Suprapubic skin (tissue), 4 donors: Measurements from ENCODE around the gene CLASRP. TPM values are rescaled to one million over a fixed set of nuclear protein-coding genes. Genes with fewer than 3 reads are reported as not detected.
A peak's percentile ranks its signal among the peaks of the same experiment; 100 is the strongest.

Source experiments
- DNase-seq, 2 donors: peaks; one replicate each; pipeline ENCODE4 v3.0.0-alpha.2; 2019; ENCODE audit warnings: low spot score in 2 of 2
- H3K27ac ChIP-seq: fragments of 200-600 bp; sonication (generic); one replicate; pipeline ENCODE4 v1.5.1; 2019
- H3K27me3 ChIP-seq: fragments of 200-600 bp; sonication (generic); one replicate; pipeline ENCODE4 v1.5.1; 2019
- H3K36me3 ChIP-seq: fragments of 200-600 bp; sonication (generic); one replicate; pipeline ENCODE4 v1.5.1; 2019
- H3K4me1 ChIP-seq: fragments of 200-600 bp; sonication (generic); one replicate; pipeline ENCODE4 v1.5.1; 2019
- H3K4me3 ChIP-seq: fragments of 200-600 bp; sonication (generic); one replicate; pipeline ENCODE4 v1.5.1; 2019; ENCODE audit warnings: mild to moderate bottlenecking
- H3K9me3 ChIP-seq: fragments of 200-600 bp; sonication (generic); one replicate; pipeline ENCODE4 v1.5.1; 2019
- EP300 ChIP-seq: sonication (generic); formaldehyde crosslinking; IDR thresholded peaks from one replicate; pipeline ENCODE4 v1.6.1; 2017; ENCODE audit warnings: antibody characterized with exemption
- POLR2A ChIP-seq, 2 donors: fragments of 450-650 bp; IDR thresholded peaks; one replicate each; pipeline ENCODE4 v1.6.1; 2017; ENCODE audit warnings: antibody characterized with exemption in 2 of 2, mild to moderate bottlenecking in 2 of 2, moderate library complexity in 2 of 2
- POLR2AphosphoS5 ChIP-seq, 3 donors: sonication (generic); formaldehyde crosslinking; IDR thresholded peaks; one replicate each; pipeline ENCODE4 v1.6.1; 2017; ENCODE audit warnings: antibody characterized with exemption in 3 of 3
- WGBS: methylation state at CpG from one replicate; pipeline ENCODE4 v1.1.5; 2018; 5-methylcytosine and 5-hydroxymethylcytosine counted together
- total RNA-seq, 4 donors: library from RNA; depleted of rRNA; stranded (reverse); fragments of >200 nt; gene quantifications; one replicate each; pipeline ENCODE4 v1.1.0, GENCODE V29; 2016
- TF ChIP-seq, protein P1 (sequence below), 2 donors: fragments of 200-600 bp in 1 of 2; fragments of 450-650 bp in 1 of 2; sonication (generic) in 1 of 2; IDR thresholded peaks; one replicate each; pipeline ENCODE4 v1.5.1; 2016 to 2019; ENCODE audit warnings: antibody characterized with exemption in 2 of 2, mild to moderate bottlenecking in 1 of 2, moderate library complexity in 1 of 2

Gene CLASRP
- total RNA-seq, 4 donors from 2014 or later = 55.3 to 135 (median 84.3) TPM

GRCh38 chr19:45112111-45112827 lies 73.4 kb downstream of the CLASRP start:
- Histone ChIP-seq H3K9me3 (no peaks in the 10 kb centered on the region), H3K27me3 (no peaks in the 10 kb centered on the region), H3K4me3 (no peak overlapping the region), H3K27ac (no peak overlapping the region), H3K4me1 (peaks cover 17% of the 10 kb centered on the region), H3K36me3 (no peaks in the 10 kb centered on the region)
- DNase-seq = no peak
- no peak for TF ChIP-seq EP300
- no peak for TF ChIP-seq POLR2AphosphoS5 (IDR thresholded peaks at IDR 0.05)
- TF ChIP-seq POLR2A (IDR thresholded peaks at IDR 0.05) = no peak
- TF ChIP-seq, protein P1, sequence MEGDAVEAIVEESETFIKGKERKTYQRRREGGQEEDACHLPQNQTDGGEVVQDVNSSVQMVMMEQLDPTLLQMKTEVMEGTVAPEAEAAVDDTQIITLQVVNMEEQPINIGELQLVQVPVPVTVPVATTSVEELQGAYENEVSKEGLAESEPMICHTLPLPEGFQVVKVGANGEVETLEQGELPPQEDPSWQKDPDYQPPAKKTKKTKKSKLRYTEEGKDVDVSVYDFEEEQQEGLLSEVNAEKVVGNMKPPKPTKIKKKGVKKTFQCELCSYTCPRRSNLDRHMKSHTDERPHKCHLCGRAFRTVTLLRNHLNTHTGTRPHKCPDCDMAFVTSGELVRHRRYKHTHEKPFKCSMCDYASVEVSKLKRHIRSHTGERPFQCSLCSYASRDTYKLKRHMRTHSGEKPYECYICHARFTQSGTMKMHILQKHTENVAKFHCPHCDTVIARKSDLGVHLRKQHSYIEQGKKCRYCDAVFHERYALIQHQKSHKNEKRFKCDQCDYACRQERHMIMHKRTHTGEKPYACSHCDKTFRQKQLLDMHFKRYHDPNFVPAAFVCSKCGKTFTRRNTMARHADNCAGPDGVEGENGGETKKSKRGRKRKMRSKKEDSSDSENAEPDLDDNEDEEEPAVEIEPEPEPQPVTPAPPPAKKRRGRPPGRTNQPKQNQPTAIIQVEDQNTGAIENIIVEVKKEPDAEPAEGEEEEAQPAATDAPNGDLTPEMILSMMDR (IDR thresholded peaks at IDR 0.05) = no peak
- WGBS = 92% methylated on average over 10 of the region's 11 CpGs

DNA sequence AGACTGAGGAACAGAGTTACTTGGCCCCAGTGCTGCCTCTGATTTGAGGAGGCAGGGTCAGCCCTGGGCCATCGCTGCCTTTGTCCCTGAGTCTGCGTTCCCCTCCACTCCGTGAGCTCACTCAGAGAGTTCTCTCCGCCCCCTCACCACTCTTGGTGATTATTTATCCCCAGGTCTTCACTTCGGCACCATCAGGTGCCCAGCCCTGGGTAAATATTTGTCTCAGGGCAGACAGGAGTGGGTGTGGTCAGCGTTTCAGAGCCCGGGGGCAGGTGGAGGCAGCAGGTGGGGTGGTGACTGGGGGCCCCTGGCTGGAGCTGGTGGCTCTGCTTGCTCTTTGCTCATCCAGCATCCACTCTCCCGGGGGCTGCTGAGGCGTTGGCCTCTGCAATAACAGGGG lies 74.8 kb downstream of the CLASRP start:
- TF ChIP-seq, protein P1 (IDR thresholded peaks at IDR 0.05) = no peak
- TF ChIP-seq POLR2A (IDR thresholded peaks at IDR 0.05) (no peak), EP300 (no peak), POLR2AphosphoS5 (IDR thresholded peaks at IDR 0.05) (no peak)
- Histone ChIP-seq H3K4me3 (no peak overlapping the region), H3K27ac (no peak overlapping the region), H3K36me3 (no peaks in the 10 kb centered on the region), H3K27me3 (no peaks in the 10 kb centered on the region), H3K4me1 (peaks cover 31% of the 10 kb centered on the region), H3K9me3 (no peaks in the 10 kb centered on the region)
- no peak for DNase-seq
- 59% methylated on average over 9 of the region's 9 CpGs for WGBS

DNA sequence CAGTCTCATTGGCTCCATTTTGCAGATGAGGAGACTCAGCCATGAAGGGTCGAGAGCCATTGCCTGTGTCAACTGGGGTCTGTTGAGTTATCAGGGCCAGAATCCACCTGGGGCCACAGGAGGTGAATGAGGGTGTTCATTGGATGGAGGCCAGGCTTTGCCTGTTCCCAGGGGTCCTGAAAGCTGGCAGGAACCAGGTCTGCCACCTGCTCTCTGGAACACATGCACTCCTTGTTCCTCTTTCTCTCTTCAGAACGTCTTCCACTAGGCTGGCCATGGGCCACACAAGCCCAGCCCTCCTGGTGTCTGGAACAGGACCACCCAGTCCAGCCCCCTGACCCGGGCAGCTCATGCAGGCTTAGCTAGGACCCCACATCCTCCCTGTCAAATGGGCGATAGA lies 75.3 kb downstream of the CLASRP start:
- H3K36me3 ChIP-seq = no peaks in the 10 kb centered on the region
- DNase-seq = no peak
- H3K27ac ChIP-seq = no peak overlapping the region
- 80% methylated on average over 2 of the region's 4 CpGs for WGBS
- H3K27me3 ChIP-seq = no peaks in the 10 kb centered on the region
- H3K4me3 ChIP-seq = no peak overlapping the region
- H3K9me3 ChIP-seq = no peaks in the 10 kb centered on the region
- TF ChIP-seq, protein P1 (IDR thresholded peaks at IDR 0.05) = no peak
- no peak for TF ChIP-seq POLR2A (IDR thresholded peaks at IDR 0.05)
- TF ChIP-seq POLR2AphosphoS5 (IDR thresholded peaks at IDR 0.05) = no peak
- no peak for TF ChIP-seq EP300
- peaks cover 36% of the 10 kb centered on the region for H3K4me1 ChIP-seq

GRCh38 chr19:45115809-45116615 lies 77.2 kb downstream of the CLASRP start:
- 91% methylated on average over 20 of the region's 21 CpGs for WGBS
- H3K27ac ChIP-seq = no peak overlapping the region
- H3K4me1 ChIP-seq = peaks cover 43% of the 10 kb centered on the region
- DNase-seq = no peak
- TF ChIP-seq POLR2AphosphoS5 (IDR thresholded peaks at IDR 0.05) (no peak), POLR2A (IDR thresholded peaks at IDR 0.05) (no peak), EP300 (no peak)
- TF ChIP-seq, protein P1 (IDR thresholded peaks at IDR 0.05) = no peak
- H3K36me3 ChIP-seq = no peaks in the 10 kb centered on the region
- no peak overlapping the region for H3K4me3 ChIP-seq
- no peaks in the 10 kb centered on the region for H3K27me3 ChIP-seq
- H3K9me3 ChIP-seq = no peaks in the 10 kb centered on the region

GRCh38 chr19:45117167-45117594 lies 78.3 kb downstream of the CLASRP start:
- peak overlapping the region; percentile 52 for H3K27ac ChIP-seq
- H3K27me3 ChIP-seq = no peaks in the 10 kb centered on the region
- 52% methylated on average over 10 of the region's 16 CpGs for WGBS
- H3K4me3 ChIP-seq = no peak overlapping the region
- DNase-seq = no peak
- peaks cover 55% of the 10 kb centered on the region for H3K4me1 ChIP-seq
- no peaks in the 10 kb centered on the region for H3K9me3 ChIP-seq
- TF ChIP-seq, protein P1 (IDR thresholded peaks at IDR 0.05) = no peak
- no peak for TF ChIP-seq POLR2A (IDR thresholded peaks at IDR 0.05)
- TF ChIP-seq EP300 = no peak
- no peak for TF ChIP-seq POLR2AphosphoS5 (IDR thresholded peaks at IDR 0.05)
- no peaks in the 10 kb centered on the region for H3K36me3 ChIP-seq
